CD4-positive, alpha-beta T cell treated with Interleukin-21 for 1 hour (primary cell): ENCODE results near the gene SLC26A2.

Experiments used
- DNase-seq: peaks from one replicate; pipeline ENCODE4 v3.0.0-alpha.2; 2020

SLC26A2 gene

GRCh38 chr5:149962601-149963300 is 2.2 kb downstream of the SLC26A2 start:
- no peak for DNase-seq

- DNase-seq: no peak
Measured at GRCh38 chr5:149963729-149964128, 3.2 kb downstream of the SLC26A2 start.

- DNase-seq: no peak
Measured at GRCh38 chr5:149966946-149967345, 6.4 kb downstream of the SLC26A2 start.

- DNase-seq: no peak
Measured at GRCh38 chr5:149969181-149969930, 8.8 kb downstream of the SLC26A2 start.

GRCh38 chr5:149975409-149975808 is 14.9 kb downstream of the SLC26A2 start:
- DNase-seq: no peak

GRCh38 chr5:149979896-149980295 is 19.3 kb downstream of the SLC26A2 start:
- DNase-seq: no peak

GRCh38 chr5:149981206-149981605 is 20.6 kb downstream of the SLC26A2 start:
- DNase-seq: no peak

GRCh38 chr5:149982505-149982904 is 21.9 kb downstream of the SLC26A2 start:
- no peak for DNase-seq

- no peak for DNase-seq
Measured at GRCh38 chr5:149988126-149988525, 27.6 kb downstream of the SLC26A2 start.

- DNase-seq: peak; percentile 75
Measured at GRCh38 chr5:149990518-149991376, 30.2 kb downstream of the SLC26A2 start.

GRCh38 chr5:149993471-149993870 is 32.9 kb downstream of the SLC26A2 start:
- DNase-seq: no peak

- no peak for DNase-seq
Measured at GRCh38 chr5:149995385-149996204, 35.0 kb downstream of the SLC26A2 start.

GRCh38 chr5:149996205-149996890 is 35.8 kb downstream of the SLC26A2 start:
- DNase-seq: no peak

- no peak for DNase-seq
Measured at GRCh38 chr5:149998281-149998680, 37.7 kb downstream of the SLC26A2 start.

- DNase-seq: no peak
Measured at GRCh38 chr5:149999359-149999758, 38.8 kb downstream of the SLC26A2 start.

GRCh38 chr5:149999866-150000255 is 39.3 kb downstream of the SLC26A2 start:
- DNase-seq: no peak

GRCh38 chr5:150000256-150000989 is 39.9 kb downstream of the SLC26A2 start, which contains the start of the genes HMGXB3 and TIGD6:
TSS of gene HMGXB3 (plus strand) at chr5:150000739. CDS start at chr5:150004853, 4,114 bp downstream.
TSS of gene TIGD6 (minus strand) at chr5:150000654. CDS start at chr5:149996348, 4,306 bp downstream.
- DNase-seq: peak; percentile 90

- peak; percentile 30 for DNase-seq
Measured at GRCh38 chr5:150000990-150001659, 40.6 kb downstream of the SLC26A2 start.

GRCh38 chr5:150001660-150002486 is 41.3 kb downstream of the SLC26A2 start:
- DNase-seq: peak; percentile 80
